OCI-LY1 (cell line): Measurements from ENCODE around the gene DMGDH.

Source experiments
- H2AFZ ChIP-seq: fragments of 200-600 bp; sonication (generic), shearing (Covaris generic); 2 replicates; pipeline ENCODE4 v1.6.0; 2014; ENCODE audit warnings: antibody characterized with exemption, mild to moderate bottlenecking, low read length
- H3F3A ChIP-seq: fragments of 200-600 bp; sonication (generic), shearing (Covaris generic); 2 replicates; pipeline ENCODE4 v1.6.0; 2014; ENCODE audit warnings: mild to moderate bottlenecking, antibody characterized with exemption, low read length, moderate library complexity; ENCODE audit not compliant: insufficient read depth
- H3K27ac ChIP-seq: fragments of 200-600 bp; sonication (generic); 2 replicates; pipeline ENCODE4 v1.5.1; 2014; ENCODE audit warnings: low read length, mixed run types, mild to moderate bottlenecking, low read depth; ENCODE audit not compliant: poor library complexity, severe bottlenecking
- H3K27me3 ChIP-seq: fragments of 200-600 bp; sonication (generic); 2 replicates; pipeline ENCODE4 v1.6.0; 2014; ENCODE audit warnings: antibody characterized with exemption, mild to moderate bottlenecking, low read length, moderate library complexity; ENCODE audit not compliant: insufficient read depth
- H3K36me3 ChIP-seq: fragments of 200-600 bp; sonication (generic); 2 replicates; pipeline ENCODE4 v1.6.1; 2014; ENCODE audit warnings: mild to moderate bottlenecking, antibody characterized with exemption, low read length, moderate library complexity, mixed read lengths; ENCODE audit not compliant: insufficient read depth
- H3K4me1 ChIP-seq: fragments of 200-600 bp; sonication (generic); 2 replicates; pipeline ENCODE4 v1.5.1; 2014; ENCODE audit warnings: mild to moderate bottlenecking, low read length, moderate library complexity; ENCODE audit not compliant: insufficient read depth, severe bottlenecking
- H3K4me2 ChIP-seq: fragments of 200-600 bp; sonication (generic), shearing (Covaris generic); 2 replicates; pipeline ENCODE4 v1.6.1; 2014; ENCODE audit warnings: low read length
- H3K4me3 ChIP-seq: fragments of 200-600 bp; sonication (generic); 2 replicates; pipeline ENCODE4 v1.5.1; 2014; ENCODE audit warnings: low read length, low read depth, mild to moderate bottlenecking, mixed read lengths; ENCODE audit not compliant: poor library complexity, severe bottlenecking
- H3K79me2 ChIP-seq: fragments of 200-600 bp; shearing (Covaris generic); 2 replicates; pipeline ENCODE4 v1.6.1; 2016; ENCODE audit warnings: mixed run types, low read length, mixed read lengths; ENCODE audit not compliant: insufficient read depth
- H3K9ac ChIP-seq: fragments of 200-600 bp; sonication (generic), shearing (Covaris generic); 2 replicates; pipeline ENCODE4 v1.6.1; 2014; ENCODE audit warnings: mild to moderate bottlenecking, low read length, mixed read lengths
- H3K9me2 ChIP-seq: fragments of 200-600 bp; sonication (generic), shearing (Covaris generic); 2 replicates; pipeline ENCODE4 v1.6.1; 2014; ENCODE audit warnings: low read depth, mild to moderate bottlenecking, low read length, mixed read lengths
- H3K9me3 ChIP-seq: fragments of 200-600 bp; shearing (Covaris generic); 2 replicates; pipeline ENCODE4 v1.6.1; 2014; ENCODE audit warnings: low read length, mixed read lengths
- H4K20me1 ChIP-seq: fragments of 200-600 bp; sonication (generic), shearing (Covaris generic); 2 replicates; pipeline ENCODE4 v1.6.0; 2016; ENCODE audit warnings: mild to moderate bottlenecking, low read length; ENCODE audit not compliant: insufficient read depth
- EZH2 ChIP-seq: fragments of 200-600 bp; sonication (generic), shearing (Covaris generic); IDR thresholded peaks from 2 replicates; pipeline ENCODE4 v1.8.0; 2017; ENCODE audit warnings: borderline replicate concordance, mixed run types, mild to moderate bottlenecking, antibody characterized with exemption, low read length, moderate library complexity, mixed read lengths
- TF ChIP-seq, protein P1 (sequence below): fragments of 200-600 bp; sonication (generic), shearing (Covaris generic); IDR thresholded peaks from 2 replicates; pipeline ENCODE4 v1.5.1; 2017; ENCODE audit warnings: mild to moderate bottlenecking, antibody characterized with exemption, low read length, moderate library complexity, mixed read lengths

DMGDH gene

DNA sequence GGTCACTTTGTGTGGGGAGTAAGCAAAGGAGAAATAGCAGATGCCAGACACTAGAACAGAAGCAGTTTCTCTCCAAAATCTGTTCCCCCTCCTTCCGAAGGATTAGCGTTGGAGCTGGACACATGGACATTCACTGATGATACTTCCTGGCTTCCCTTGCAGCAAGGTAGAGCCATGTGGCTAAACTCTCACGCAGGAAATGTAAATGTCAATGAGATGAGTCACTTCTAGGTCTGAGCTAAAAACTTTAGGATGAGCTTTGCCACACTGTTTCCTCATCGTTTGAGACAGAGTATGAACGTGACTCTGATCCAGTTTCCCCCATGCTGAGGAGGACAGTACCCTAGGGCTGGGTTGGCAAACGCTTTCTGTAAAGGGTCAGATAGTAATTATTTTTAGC lies 5.2 kb upstream of the DMGDH start:
- no peaks in the 10 kb centered on the region for H3K79me2 ChIP-seq
- no peaks in the 10 kb centered on the region for H3F3A ChIP-seq
- H3K9me3 ChIP-seq = no peaks in the 10 kb centered on the region
- H3K4me3 ChIP-seq = no peak overlapping the region
- H3K4me1 ChIP-seq = no peaks in the 10 kb centered on the region
- no peaks in the 10 kb centered on the region for H3K27me3 ChIP-seq
- no peak for TF ChIP-seq EZH2
- TF ChIP-seq, protein P1, sequence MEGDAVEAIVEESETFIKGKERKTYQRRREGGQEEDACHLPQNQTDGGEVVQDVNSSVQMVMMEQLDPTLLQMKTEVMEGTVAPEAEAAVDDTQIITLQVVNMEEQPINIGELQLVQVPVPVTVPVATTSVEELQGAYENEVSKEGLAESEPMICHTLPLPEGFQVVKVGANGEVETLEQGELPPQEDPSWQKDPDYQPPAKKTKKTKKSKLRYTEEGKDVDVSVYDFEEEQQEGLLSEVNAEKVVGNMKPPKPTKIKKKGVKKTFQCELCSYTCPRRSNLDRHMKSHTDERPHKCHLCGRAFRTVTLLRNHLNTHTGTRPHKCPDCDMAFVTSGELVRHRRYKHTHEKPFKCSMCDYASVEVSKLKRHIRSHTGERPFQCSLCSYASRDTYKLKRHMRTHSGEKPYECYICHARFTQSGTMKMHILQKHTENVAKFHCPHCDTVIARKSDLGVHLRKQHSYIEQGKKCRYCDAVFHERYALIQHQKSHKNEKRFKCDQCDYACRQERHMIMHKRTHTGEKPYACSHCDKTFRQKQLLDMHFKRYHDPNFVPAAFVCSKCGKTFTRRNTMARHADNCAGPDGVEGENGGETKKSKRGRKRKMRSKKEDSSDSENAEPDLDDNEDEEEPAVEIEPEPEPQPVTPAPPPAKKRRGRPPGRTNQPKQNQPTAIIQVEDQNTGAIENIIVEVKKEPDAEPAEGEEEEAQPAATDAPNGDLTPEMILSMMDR = no peak
- H2AFZ ChIP-seq = no peak overlapping the region
- H4K20me1 ChIP-seq = no peaks in the 10 kb centered on the region
- no peak overlapping the region for H3K9ac ChIP-seq
- H3K9me2 ChIP-seq = no peaks in the 10 kb centered on the region
- H3K4me2 ChIP-seq = no peak overlapping the region
- H3K27ac ChIP-seq = no peak overlapping the region
- H3K36me3 ChIP-seq = no peaks in the 10 kb centered on the region

- H4K20me1 ChIP-seq = no peaks in the 10 kb centered on the region
- H3F3A ChIP-seq = no peaks in the 10 kb centered on the region
- no peaks in the 10 kb centered on the region for H3K79me2 ChIP-seq
- H3K27ac ChIP-seq = no peak overlapping the region
- H3K9me3 ChIP-seq = no peaks in the 10 kb centered on the region
- H3K36me3 ChIP-seq = no peaks in the 10 kb centered on the region
- no peaks in the 10 kb centered on the region for H3K4me1 ChIP-seq
- no peak overlapping the region for H3K4me2 ChIP-seq
- TF ChIP-seq, protein P1 = no peak
- TF ChIP-seq EZH2 = no peak
- no peaks in the 10 kb centered on the region for H3K9me2 ChIP-seq
- H2AFZ ChIP-seq = no peak overlapping the region
- H3K27me3 ChIP-seq = no peaks in the 10 kb centered on the region
- H3K4me3 ChIP-seq = no peak overlapping the region
- no peak overlapping the region for H3K9ac ChIP-seq
Measured at GRCh38 chr5:79070350-79070667, 835 bp upstream of the DMGDH start.

- no peaks in the 10 kb centered on the region for H3K9me3 ChIP-seq
Measured at GRCh38 chr5:79062436-79062835, 7.0 kb downstream of the DMGDH start.

More at GRCh38 chr5:79062436-79062835, 7.0 kb downstream of the DMGDH start:
- Histone ChIP-seq H3K27ac (no peak overlapping the region), H3K27me3 (no peaks in the 10 kb centered on the region; the same call in 1 of the 2 replicates), H3K4me1 (no peaks in the 10 kb centered on the region), H3K4me3 (no peak overlapping the region), H3F3A (no peaks in the 10 kb centered on the region), H3K9ac (no peak overlapping the region), H3K36me3 (no peaks in the 10 kb centered on the region), H3K9me2 (no peaks in the 10 kb centered on the region), H4K20me1 (no peaks in the 10 kb centered on the region), H2AFZ (no peak overlapping the region), H3K4me2 (no peak overlapping the region), H3K79me2 (no peaks in the 10 kb centered on the region)
- TF ChIP-seq EZH2 = no peak
- TF ChIP-seq, protein P1 = no peak
